Muscle layer of duodenum (tissue), 2 donors: ENCODE results near the gene TTC9C.

ENCODE experiments used
- H3K27ac ChIP-seq: one replicate; pipeline ENCODE4 v1.7.0; 2013; ENCODE audit warnings: mild to moderate bottlenecking, low read length
- H3K27me3 ChIP-seq: one replicate; pipeline ENCODE4 v1.7.0; 2013; ENCODE audit warnings: low read depth, mild to moderate bottlenecking, control low read depth, low read length
- H3K36me3 ChIP-seq, 2 donors: one replicate each; pipeline ENCODE4 v1.7.0; 2013; ENCODE audit warnings: low read length in 2 of 2, control low read depth in 1 of 2, mild to moderate bottlenecking in 1 of 2; ENCODE audit not compliant: insufficient read depth in 2 of 2, control insufficient read depth in 1 of 2
- H3K4me1 ChIP-seq, 2 donors: one replicate each; pipeline ENCODE4 v1.7.0; 2013; ENCODE audit warnings: low read length in 2 of 2, mild to moderate bottlenecking in 2 of 2, control low read depth in 1 of 2, moderate library complexity in 1 of 2; ENCODE audit not compliant: insufficient read depth in 2 of 2, control insufficient read depth in 1 of 2
- H3K4me3 ChIP-seq, 2 donors: one replicate each; pipeline ENCODE4 v1.7.0; 2013; ENCODE audit warnings: low read length in 2 of 2, low read depth in 1 of 2, mild to moderate bottlenecking in 1 of 2
- H3K9me3 ChIP-seq, 2 donors: one replicate each; pipeline ENCODE4 v1.7.0; 2013; ENCODE audit warnings: low read length in 2 of 2, control low read depth in 1 of 2, mild to moderate bottlenecking in 1 of 2; ENCODE audit not compliant: control insufficient read depth in 1 of 2
- donor health status: healthy.

TTC9C gene

GRCh38 chr11:62778441-62778840, 50.2 kb downstream of the TTC9C start:
- Histone ChIP-seq H3K4me1 (no peaks in the 10 kb centered on the region), H3K4me3 (no peak overlapping the region), H3K36me3 (peaks cover 30 to 39% of the 10 kb centered on the region in 2 donors), H3K27ac (no peak overlapping the region), H3K9me3 (no peaks in the 10 kb centered on the region), H3K27me3 (no peaks in the 10 kb centered on the region)

- H3K9me3 ChIP-seq, result no peaks in the 10 kb centered on the region
- H3K27ac ChIP-seq, result no peak overlapping the region
- H3K36me3 ChIP-seq, result peaks cover 20 to 23% of the 10 kb centered on the region in 2 donors
- no peak overlapping the region for H3K4me3 ChIP-seq
- H3K27me3 ChIP-seq, result no peaks in the 10 kb centered on the region
- H3K4me1 ChIP-seq, result peaks cover 6 to 9% of the 10 kb centered on the region in 2 donors
Observed at GRCh38 chr11:62782753-62783152, 54.5 kb downstream of the TTC9C start.

- Histone ChIP-seq H3K9me3 (no peaks in the 10 kb centered on the region), H3K4me3 (peak overlapping the region; percentile 98), H3K4me1 (peaks cover 14 to 45% of the 10 kb centered on the region in 2 donors), H3K36me3 (peaks cover 22 to 31% of the 10 kb centered on the region in 2 donors), H3K27me3 (no peaks in the 10 kb centered on the region), H3K27ac (peak overlapping the region; percentile 94)
Observed at GRCh38 chr11:62786318-62787004, 58.2 kb downstream of the TTC9C start.

DNA sequence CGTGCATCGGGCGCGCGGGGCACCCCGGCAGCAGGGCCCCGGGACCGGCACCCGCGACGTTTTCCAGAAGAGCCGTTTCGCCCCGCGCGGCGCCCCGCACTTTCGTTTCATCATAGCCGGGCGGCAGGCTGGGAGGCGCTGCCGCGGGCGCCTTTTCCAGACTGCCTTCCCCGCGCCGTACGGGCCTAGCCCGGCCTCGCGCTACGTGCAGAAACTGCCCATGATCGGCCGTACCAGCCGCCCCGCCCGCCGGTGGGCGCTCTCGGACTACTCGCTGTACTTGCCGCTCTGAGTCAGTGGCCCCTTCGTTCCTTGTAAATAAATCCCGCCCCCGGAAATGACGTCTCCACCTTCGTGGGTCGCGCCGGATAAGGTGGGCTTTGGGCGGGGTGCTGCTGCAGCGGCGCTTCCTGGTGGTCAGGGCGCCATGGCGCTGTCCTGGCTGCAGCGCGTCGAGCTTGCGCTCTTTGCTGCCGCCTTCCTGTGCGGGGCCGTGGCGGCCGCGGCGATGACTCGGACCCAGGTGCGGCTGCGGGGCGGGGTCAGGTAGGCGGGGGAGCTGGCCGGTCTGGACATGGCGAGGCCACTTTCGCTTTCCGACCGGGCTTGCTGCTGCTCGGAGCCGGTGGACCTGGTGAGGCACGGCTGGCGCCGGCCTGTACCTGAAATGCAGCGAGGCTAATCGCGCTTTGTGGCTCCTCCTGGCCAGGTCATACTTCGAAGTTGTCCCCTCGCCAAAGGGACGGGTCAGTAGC, 58.9 kb downstream of the TTC9C start, which contains the start of gene TMEM179B:
Gene TMEM179B (plus strand): TSS at position 398 of the 755 bp plus-strand sequence. CDS start 30 bp downstream, at position 428.
- H3K27me3 ChIP-seq, result no peaks in the 10 kb centered on the region
- peaks cover 19 to 27% of the 10 kb centered on the region in 2 donors for H3K36me3 ChIP-seq
- peak within 1 kb of the TSS; percentile 98 for H3K4me3 ChIP-seq
- no peaks in the 10 kb centered on the region for H3K9me3 ChIP-seq
- H3K27ac ChIP-seq, result peak within 1 kb of the TSS; percentile 94
- H3K4me1 ChIP-seq, result peaks cover 16 to 50% of the 10 kb centered on the region in 2 donors
